GM23248 (cell line): ENCODE measurements around the gene MAN1B1. TPM values are rescaled to one million over a fixed set of nuclear protein-coding genes. Genes with fewer than 3 reads are reported as not detected.

Source experiments
- DNase-seq: peaks from one replicate; pipeline ENCODE4 v3.0.0-alpha.2; 2015
- H2AFZ ChIP-seq: fragments of 200-600 bp; sonication (generic); 2 replicates; pipeline ENCODE4 v1.6.1; 2016; ENCODE audit warnings: antibody characterized with exemption
- H3F3A ChIP-seq: fragments of 200-600 bp; sonication (generic); 2 replicates; pipeline ENCODE4 v1.6.1; 2016; ENCODE audit warnings: mild to moderate bottlenecking, antibody characterized with exemption, mixed run types; ENCODE audit not compliant: insufficient read depth
- H3K27ac ChIP-seq: fragments of 200-600 bp; sonication (generic); 2 replicates; pipeline ENCODE4 v1.5.1; 2016; ENCODE audit warnings: mild to moderate bottlenecking
- H3K27me3 ChIP-seq: fragments of 200-600 bp; sonication (generic); replicated peaks from 2 replicates; pipeline ENCODE4 v1.6.1; 2016; ENCODE audit warnings: mild to moderate bottlenecking; ENCODE audit not compliant: insufficient read depth
- H3K36me3 ChIP-seq: fragments of 200-600 bp; sonication (generic); 2 replicates; pipeline ENCODE4 v1.6.1; 2016; ENCODE audit warnings: low read depth, mild to moderate bottlenecking
- H3K4me1 ChIP-seq: fragments of 200-600 bp; sonication (generic); 2 replicates; pipeline ENCODE4 v1.6.1; 2016; ENCODE audit warnings: mild to moderate bottlenecking; ENCODE audit not compliant: insufficient read depth
- H3K4me2 ChIP-seq: fragments of 200-600 bp; sonication (generic); one replicate; pipeline ENCODE4 v1.6.1; 2016; ENCODE audit warnings: mild to moderate bottlenecking; ENCODE audit not compliant: unreplicated experiment
- H3K4me3 ChIP-seq: fragments of 200-600 bp; sonication (generic); 2 replicates; pipeline ENCODE4 v1.5.1; 2016; ENCODE audit warnings: mild to moderate bottlenecking
- H3K79me2 ChIP-seq: fragments of 200-600 bp; sonication (generic); 2 replicates; pipeline ENCODE4 v1.6.1; 2016; ENCODE audit warnings: mild to moderate bottlenecking; ENCODE audit not compliant: insufficient read depth
- H3K9ac ChIP-seq: fragments of 200-600 bp; sonication (generic); 2 replicates; pipeline ENCODE4 v1.6.1; 2016; ENCODE audit warnings: mild to moderate bottlenecking
- H3K9me2 ChIP-seq: fragments of 200-600 bp; sonication (generic); 2 replicates; pipeline ENCODE4 v1.6.1; 2016; ENCODE audit warnings: mixed run types, mild to moderate bottlenecking, moderate library complexity; ENCODE audit not compliant: insufficient read depth
- H3K9me3 ChIP-seq: fragments of 200-600 bp; sonication (generic); one replicate; pipeline ENCODE4 v1.6.1; 2017; ENCODE audit warnings: low read depth
- H4K20me1 ChIP-seq: fragments of 200-600 bp; sonication (generic); 2 replicates; pipeline ENCODE4 v1.6.0; 2016; ENCODE audit not compliant: insufficient read depth
- EZH2 ChIP-seq: fragments of 200-600 bp; sonication (generic); IDR thresholded peaks from 2 replicates; pipeline ENCODE4 v1.6.1; 2018; ENCODE audit warnings: antibody characterized with exemption, mild to moderate bottlenecking; ENCODE audit not compliant: insufficient read depth, poor library complexity, severe bottlenecking
- EZH2phosphoT487 ChIP-seq: fragments of 200-600 bp; sonication (generic); IDR thresholded peaks from 2 replicates; pipeline ENCODE4 v1.6.1; 2018; ENCODE audit warnings: antibody characterized with exemption, moderate library complexity, mild to moderate bottlenecking, low read depth; ENCODE audit not compliant: insufficient read depth
- WGBS, 2 experiments: methylation state at CpG; one replicate each; pipeline ENCODE4 v1.1.6; 2015 to 2017; ENCODE audit warnings: low lambda C conversion rate in 2 of 2, low coverage in 1 of 2; ENCODE audit errors: missing lambda C conversion rate in 2 of 2; 5-methylcytosine and 5-hydroxymethylcytosine counted together
- in situ Hi-C: fragments of 300-500 bp; cut with MboI; formaldehyde crosslinking; loops from 2 replicates; pipeline ENCODE4 v1.15.0; 2020
- polyA plus RNA-seq: library from polyadenylated mRNA; unstranded; fragments of >200 nt; fragmentation: Nextera tagmentation; extraction: Ambion mirVana; gene quantifications from 2 replicates; pipeline ENCODE4 v1.2.1, GENCODE V29; 2016
- total RNA-seq: library from RNA; depleted of rRNA; stranded (reverse); fragments of >200 nt; shearing (Covaris generic); gene quantifications from 2 replicates; pipeline ENCODE4 v1.2.3, GENCODE V29; 2014

Gene MAN1B1
- total and polyA plus RNA-seq, 2 experiments from 2014 or later: 101 to 136 TPM

GRCh38 chr9:137076636-137077009 is 10.2 kb upstream of the MAN1B1 start:
- no peak for TF ChIP-seq EZH2
- Histone ChIP-seq H3K9me2 (no peaks in the 10 kb centered on the region), H3F3A (peaks cover 5% of the 10 kb centered on the region; the same call in 1 of the 2 replicates), H3K4me2 (peak overlapping the region; percentile 70), H3K9me3 (no peaks in the 10 kb centered on the region), H3K27me3 (no peaks in the 10 kb centered on the region), H3K36me3 (0 out of 2 replicates have a peak, but pooled peaks cover 2% of the 10 kb centered on the region), H2AFZ (peak overlapping the region; percentile 74), H3K79me2 (peaks cover 6% of the 10 kb centered on the region; the same call in 1 of the 2 replicates), H3K4me3 (peak overlapping the region; percentile 79), H4K20me1 (no peaks in the 10 kb centered on the region), H3K4me1 (no peaks in the 10 kb centered on the region), H3K9ac (peak overlapping the region; percentile 55; the same call in 1 of the 2 replicates), H3K27ac (no peak overlapping the region)
- no peak for DNase-seq
- in situ Hi-C loops: no loop called here
- WGBS, 2 experiments: 76 to 81% methylated on average over 15 of the region's 15 CpGs

DNA sequence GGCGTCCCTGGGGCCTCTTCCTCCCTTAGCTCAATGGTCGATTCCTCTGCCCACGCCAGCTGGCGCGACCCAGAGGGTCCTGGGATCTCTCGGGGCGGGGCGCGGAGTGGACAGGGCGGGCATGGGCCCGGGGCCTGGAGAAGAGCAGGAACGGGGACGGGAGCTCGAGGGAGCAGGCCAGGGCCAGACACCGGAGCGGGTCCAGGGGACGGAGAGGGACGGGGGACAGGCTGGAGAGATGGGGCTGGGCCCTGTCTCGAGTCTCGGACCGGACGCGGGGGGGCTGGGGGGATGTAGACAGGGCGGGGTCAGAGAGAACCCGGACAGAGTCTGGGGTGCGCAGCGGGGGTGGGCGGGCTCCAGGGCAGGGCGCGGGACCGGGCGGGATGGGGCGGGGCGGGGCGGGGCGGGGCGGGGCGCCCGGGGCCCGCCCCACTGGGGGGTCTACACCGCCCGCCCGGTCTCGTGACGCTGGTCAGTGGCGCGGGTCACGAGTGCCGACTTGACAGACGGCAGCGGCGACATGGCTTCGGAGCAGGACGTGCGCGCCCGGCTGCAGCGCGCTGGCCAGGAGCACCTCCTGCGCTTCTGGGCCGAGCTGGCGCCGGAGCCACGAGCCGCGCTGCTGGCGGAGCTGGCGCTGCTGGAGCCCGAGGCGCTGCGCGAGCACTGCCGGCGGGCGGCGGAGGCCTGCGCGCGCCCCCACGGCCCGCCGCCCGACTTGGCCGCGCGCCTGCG is 9.6 kb upstream of the MAN1B1 start, which contains the start of gene UAP1L1:
Gene UAP1L1, plus strand, starts transcription at position 508 of the 738 bp plus-strand sequence. Its CDS starts 16 bp downstream, at position 524.
- 4 to 5% methylated on average over 43 to 54 of the region's 87 CpGs for WGBS, 2 experiments
- H3K9ac ChIP-seq: peak within 1 kb of the TSS; percentile 68
- peak; percentile 78 for DNase-seq

GRCh38 chr9:137077758-137078693 is 8.8 kb upstream of the MAN1B1 start:
- H3F3A ChIP-seq: peaks cover 11% of the 10 kb centered on the region
- H3K27me3 ChIP-seq: no peaks in the 10 kb centered on the region
- H3K36me3 ChIP-seq: 0 out of 2 replicates have a peak, but pooled peaks cover 2% of the 10 kb centered on the region
- DNase-seq: peak; percentile 27
- peaks cover 6% of the 10 kb centered on the region; the same call in 1 of the 2 replicates for H3K79me2 ChIP-seq
- H3K27ac ChIP-seq: no peak overlapping the region
- peak overlapping the region; percentile 81 for H3K4me2 ChIP-seq
- peak overlapping the region; percentile 79 for H3K4me3 ChIP-seq
- H4K20me1 ChIP-seq: no peaks in the 10 kb centered on the region
- H3K9ac ChIP-seq: peak overlapping the region; percentile 68
- H3K9me3 ChIP-seq: no peaks in the 10 kb centered on the region
- WGBS, 2 experiments: 36 to 65% methylated on average over 24 to 50 of the region's 76 CpGs
- TF ChIP-seq EZH2phosphoT487 (no peak), EZH2 (no peak)
- peak overlapping the region; percentile 70 for H2AFZ ChIP-seq
- peaks cover 5% of the 10 kb centered on the region for H3K4me1 ChIP-seq
- H3K9me2 ChIP-seq: no peaks in the 10 kb centered on the region
- in situ Hi-C loops: no loop called here

More for the DNA sequence above, 9.6 kb upstream of the MAN1B1 start, which contains the start of gene UAP1L1:
- H3K4me3 ChIP-seq: peak within 1 kb of the TSS; percentile 79
- H3K9me3 ChIP-seq: no peaks in the 10 kb centered on the region
- in situ Hi-C loops: no loop called here
- no peaks in the 10 kb centered on the region for H3K9me2 ChIP-seq
- H3F3A ChIP-seq: peaks cover 5% of the 10 kb centered on the region; the same call in 1 of the 2 replicates
- peak within 1 kb of the TSS; percentile 74 for H2AFZ ChIP-seq
- H3K79me2 ChIP-seq: peaks cover 6% of the 10 kb centered on the region; the same call in 1 of the 2 replicates
- no peaks in the 10 kb centered on the region for H3K4me1 ChIP-seq
- TF ChIP-seq EZH2 (no peak), EZH2phosphoT487 (no peak)
- H4K20me1 ChIP-seq: no peaks in the 10 kb centered on the region
- H3K27me3 ChIP-seq: no peaks in the 10 kb centered on the region
- H3K4me2 ChIP-seq: peak within 1 kb of the TSS; percentile 81
- H3K27ac ChIP-seq: no peak within 1 kb of the TSS
- 0 out of 2 replicates have a peak, but pooled peaks cover 2% of the 10 kb centered on the region for H3K36me3 ChIP-seq

GRCh38 chr9:137078701-137079400 is 7.9 kb upstream of the MAN1B1 start:
- in situ Hi-C loops: no loop called here
- H3K27ac ChIP-seq: no peak overlapping the region
- peaks cover 11% of the 10 kb centered on the region for H3K4me1 ChIP-seq
- TF ChIP-seq EZH2phosphoT487 (no peak), EZH2 (no peak)
- no peaks in the 10 kb centered on the region for H4K20me1 ChIP-seq
- DNase-seq: no peak
- H3K9ac ChIP-seq: no peak overlapping the region
- no peaks in the 10 kb centered on the region for H3K9me3 ChIP-seq
- H2AFZ ChIP-seq: no peak overlapping the region
- peaks cover 6% of the 10 kb centered on the region; the same call in 1 of the 2 replicates for H3K79me2 ChIP-seq
- H3K36me3 ChIP-seq: 0 out of 2 replicates have a peak, but pooled peaks cover 2% of the 10 kb centered on the region
- H3K9me2 ChIP-seq: no peaks in the 10 kb centered on the region
- H3K27me3 ChIP-seq: no peaks in the 10 kb centered on the region
- H3K4me3 ChIP-seq: no peak overlapping the region
- peaks cover 16% of the 10 kb centered on the region for H3F3A ChIP-seq
- no peak overlapping the region for H3K4me2 ChIP-seq
- 79 to 88% methylated on average over 36 to 50 of the region's 51 CpGs for WGBS, 2 experiments
